Neural crest cell (in vitro differentiated cells): ENCODE results near the gene KRT222. TPM values are rescaled to one million over a fixed set of nuclear protein-coding genes. Genes with fewer than 3 reads are reported as not detected.

Experiments used
- DNase-seq: peaks from one replicate; pipeline ENCODE4 v3.0.0; 2021; ENCODE audit warnings: low read depth, mixed read lengths, low spot score
- H3K27ac Mint-ChIP-seq: one replicate; pipeline ENCODE4 v1.8.0; 2021; ENCODE audit warnings: mild to moderate bottlenecking, mixed read lengths; ENCODE audit not compliant: unreplicated experiment
- H3K27me3 Mint-ChIP-seq: 2 replicates; pipeline ENCODE4 v1.8.0; 2021; ENCODE audit warnings: low read depth, mild to moderate bottlenecking, mixed read lengths
- H3K36me3 Mint-ChIP-seq: 2 replicates; pipeline ENCODE4 v1.8.0; 2021; ENCODE audit warnings: low read depth, mild to moderate bottlenecking, mixed read lengths
- H3K4me1 Mint-ChIP-seq: 2 replicates; pipeline ENCODE4 v1.8.0; 2021; ENCODE audit warnings: mixed read lengths
- H3K4me3 Mint-ChIP-seq: one replicate; pipeline ENCODE4 v1.8.0; 2021; ENCODE audit warnings: mild to moderate bottlenecking, mixed read lengths
- H3K9me3 Mint-ChIP-seq: 2 replicates; pipeline ENCODE4 v1.8.0; 2021; ENCODE audit warnings: mixed read lengths
- CTCF ChIP-seq: fragments of 200-600 bp; sonication (generic); conservative IDR thresholded peaks from 2 replicates; pipeline ENCODE4 v1.5.0; 2021; ENCODE audit warnings: antibody characterized with exemption, mild to moderate bottlenecking
- total RNA-seq: library from RNA; stranded (reverse); gene quantifications from 2 replicates; pipeline ENCODE4 v1.2.1, GENCODE V29; 2021

The KRT222 gene
- total RNA-seq, 1 donor from 2014 or later = 0.23 TPM

- TF ChIP-seq CTCF = no peak
These were observed 41.4 kb downstream of the KRT222 start for GRCh38 chr17:40623419-40624210.

GRCh38 chr17:40622509-40622928, 42.5 kb downstream of the KRT222 start:
- TF ChIP-seq CTCF = no peak
- no peak for DNase-seq
- Mint-ChIP-seq H3K36me3 (peaks cover 8% of the 10 kb centered on the region), H3K27ac (no peak overlapping the region), H3K4me3 (no peak overlapping the region), H3K4me1 (peaks cover 6% of the 10 kb centered on the region), H3K9me3 (no peaks in the 10 kb centered on the region), H3K27me3 (peaks cover 12% of the 10 kb centered on the region)

More at GRCh38 chr17:40623419-40624210, 41.4 kb downstream of the KRT222 start:
- H3K36me3 Mint-ChIP-seq = peaks cover 8% of the 10 kb centered on the region
- no peak overlapping the region for H3K4me3 Mint-ChIP-seq
- no peak for DNase-seq
- H3K9me3 Mint-ChIP-seq = no peaks in the 10 kb centered on the region
- H3K4me1 Mint-ChIP-seq = peaks cover 6% of the 10 kb centered on the region
- H3K27ac Mint-ChIP-seq = no peak overlapping the region
- peaks cover 12% of the 10 kb centered on the region for H3K27me3 Mint-ChIP-seq

GRCh38 chr17:40621578-40621977, 43.4 kb downstream of the KRT222 start:
- Mint-ChIP-seq H3K36me3 (no peaks in the 10 kb centered on the region), H3K4me3 (no peak overlapping the region), H3K9me3 (no peaks in the 10 kb centered on the region), H3K27ac (no peak overlapping the region), H3K27me3 (peaks cover 16% of the 10 kb centered on the region), H3K4me1 (peaks cover 6% of the 10 kb centered on the region)
- DNase-seq = no peak
- TF ChIP-seq CTCF = no peak

GRCh38 chr17:40621019-40621418, 44.0 kb downstream of the KRT222 start:
- H3K27me3 Mint-ChIP-seq = peaks cover 16% of the 10 kb centered on the region
- no peak for TF ChIP-seq CTCF
- no peaks in the 10 kb centered on the region for H3K36me3 Mint-ChIP-seq
- no peak overlapping the region for H3K27ac Mint-ChIP-seq
- H3K4me1 Mint-ChIP-seq = peaks cover 6% of the 10 kb centered on the region
- no peak overlapping the region for H3K4me3 Mint-ChIP-seq
- H3K9me3 Mint-ChIP-seq = no peaks in the 10 kb centered on the region
- no peak for DNase-seq

GRCh38 chr17:40618754-40619625, 46.0 kb downstream of the KRT222 start:
- Mint-ChIP-seq H3K9me3 (no peaks in the 10 kb centered on the region), H3K4me3 (no peak overlapping the region), H3K27ac (no peak overlapping the region), H3K27me3 (peaks cover 29% of the 10 kb centered on the region), H3K4me1 (peaks cover 6% of the 10 kb centered on the region), H3K36me3 (no peaks in the 10 kb centered on the region)
- DNase-seq = no peak
- TF ChIP-seq CTCF = no peak
